ENCODE data around the gene TOR3A. TPM values are rescaled to one million over a fixed set of nuclear protein-coding genes. Genes with fewer than 3 reads are reported as not detected.

Gene TOR3A
- total RNA-seq, 4 donors from 2014 or later: 17.8 to 40.5 (median 31.4) TPM

DNA sequence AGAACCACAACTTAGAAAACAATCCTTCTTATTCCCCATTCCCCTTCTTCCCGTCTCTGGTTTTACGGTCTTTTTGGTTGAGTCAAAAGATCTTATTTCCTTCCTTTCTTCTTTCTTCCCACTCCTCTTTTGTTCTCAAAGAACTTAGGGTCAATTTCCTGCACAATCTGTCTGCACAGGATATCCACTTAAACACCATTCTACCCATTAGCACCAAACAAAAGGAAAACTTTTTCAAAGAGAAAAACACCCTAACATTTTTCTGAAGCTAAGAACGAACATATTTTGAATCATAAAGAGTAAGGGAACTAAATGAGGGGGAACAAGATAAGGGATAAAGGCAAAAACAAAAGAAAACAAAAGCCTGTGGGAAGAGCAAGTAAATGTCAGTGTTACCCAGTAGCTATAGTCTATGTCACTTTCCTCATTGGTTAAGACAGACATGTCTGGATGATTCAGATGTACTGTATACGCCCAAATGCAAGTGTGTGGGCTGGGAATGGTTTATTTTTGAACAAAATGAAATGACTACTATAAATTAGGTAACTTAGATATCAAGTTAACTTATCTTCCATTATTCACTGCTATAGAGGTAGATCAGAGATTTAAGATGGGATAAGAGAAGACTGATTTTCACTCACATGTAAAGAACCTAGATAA, 59.9 kb downstream of the TOR3A start:
- TF ChIP-seq CTCF (IDR thresholded peaks at IDR 0.05): no peak
- TF ChIP-seq POLR2A (IDR thresholded peaks at IDR 0.05): no peak
- TF ChIP-seq EP300 (IDR thresholded peaks at IDR 0.05): no peak
- TF ChIP-seq POLR2AphosphoS5 (IDR thresholded peaks at IDR 0.05): no peak
- H3K27me3 ChIP-seq: no peaks in the 10 kb centered on the region
- H3K9me3 ChIP-seq: no peaks in the 10 kb centered on the region
- no peaks in the 10 kb centered on the region for H3K36me3 ChIP-seq
- WGBS, 2 donors (ENCODE audit: low coverage in 1 of 2): 35 to 64% methylated on average over 4 of the region's 4 CpGs
- no peak overlapping the region for H3K4me3 ChIP-seq
- peaks cover 0 to 34% (median 3%) of the 10 kb centered on the region in 3 donors for H3K4me1 ChIP-seq
- peak overlapping the region in 2 of 4 donors; percentile 20 to 71 for H3K27ac ChIP-seq
- ATAC-seq: no peak

GRCh38 chr1:179142889-179143299, 61.0 kb downstream of the TOR3A start:
- H3K4me1 ChIP-seq: peaks cover 0 to 30% (median 3%) of the 10 kb centered on the region in 3 donors
- WGBS, 2 donors (ENCODE audit: low coverage in 1 of 2): 45 to 52% methylated on average over 2 of the region's 2 CpGs
- ATAC-seq: peak; percentile 91
- H3K9me3 ChIP-seq: no peaks in the 10 kb centered on the region
- H3K36me3 ChIP-seq: peaks cover 0 to 3% of the 10 kb centered on the region in 2 donors
- no peaks in the 10 kb centered on the region for H3K27me3 ChIP-seq
- H3K4me3 ChIP-seq: peak overlapping the region in 1 of 2 donors; percentile 10
- peak in 1 of 2 donors; percentile 14 for TF ChIP-seq POLR2A (IDR thresholded peaks at IDR 0.05)
- TF ChIP-seq POLR2AphosphoS5 (IDR thresholded peaks at IDR 0.05): peak; percentile 44
- no peak for TF ChIP-seq CTCF (IDR thresholded peaks at IDR 0.05)
- peak overlapping the region; percentile 44 to 79 (median 70) for H3K27ac ChIP-seq

GRCh38 chr1:179143322-179143721, 61.5 kb downstream of the TOR3A start:
- peak overlapping the region; percentile 5 to 71 (median 50) for H3K27ac ChIP-seq
- TF ChIP-seq POLR2A (IDR thresholded peaks at IDR 0.05): no peak
- TF ChIP-seq CTCF (IDR thresholded peaks at IDR 0.05): no peak
- no peak for TF ChIP-seq EP300 (IDR thresholded peaks at IDR 0.05)
- no peak for TF ChIP-seq POLR2AphosphoS5 (IDR thresholded peaks at IDR 0.05)
- H3K4me1 ChIP-seq: peaks cover 0 to 26% (median 3%) of the 10 kb centered on the region in 3 donors
- ATAC-seq: peak; percentile 81
- WGBS, 2 donors (ENCODE audit: low coverage in 1 of 2): 37 to 53% methylated on average over 3 of the region's 3 CpGs
- no peak overlapping the region for H3K4me3 ChIP-seq
- no peaks in the 10 kb centered on the region for H3K9me3 ChIP-seq
- H3K36me3 ChIP-seq: peaks cover 0 to 3% of the 10 kb centered on the region in 2 donors
- no peaks in the 10 kb centered on the region for H3K27me3 ChIP-seq

GRCh38 chr1:179144626-179145025, 62.8 kb downstream of the TOR3A start:
- Histone ChIP-seq H3K27me3 (no peaks in the 10 kb centered on the region), H3K27ac (no peak overlapping the region), H3K9me3 (no peaks in the 10 kb centered on the region), H3K4me3 (no peak overlapping the region), H3K36me3 (peaks cover 0 to 3% of the 10 kb centered on the region in 2 donors), H3K4me1 (peaks cover 0 to 23% (median 3%) of the 10 kb centered on the region in 3 donors)
- TF ChIP-seq POLR2A (IDR thresholded peaks at IDR 0.05) (no peak), POLR2AphosphoS5 (IDR thresholded peaks at IDR 0.05) (no peak), EP300 (IDR thresholded peaks at IDR 0.05) (no peak), CTCF (IDR thresholded peaks at IDR 0.05) (no peak)
- WGBS, 2 donors (ENCODE audit: low coverage in 1 of 2): 82 to 100% methylated on average over 1 of the region's 1 CpG
- no peak for ATAC-seq

DNA sequence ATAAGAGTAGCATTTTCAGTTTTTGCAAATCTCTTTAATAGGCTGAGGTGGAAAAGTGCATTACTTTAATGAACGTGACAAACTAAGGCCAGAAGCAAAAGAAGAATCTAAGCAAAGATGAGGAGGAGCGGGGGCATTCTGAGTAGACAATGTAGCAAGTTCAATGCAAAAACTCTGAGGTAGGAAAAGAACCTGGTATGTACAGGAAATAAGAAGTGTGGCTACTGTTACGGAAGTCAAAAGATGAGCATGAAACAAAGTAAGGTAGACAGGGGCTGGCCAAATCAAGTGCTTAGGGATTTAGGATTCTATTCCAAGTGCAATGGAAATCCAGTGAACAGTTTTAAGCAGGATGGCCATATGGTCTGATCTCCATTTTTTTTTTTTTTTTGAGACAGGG, 63.7 kb downstream of the TOR3A start:
- TF ChIP-seq POLR2AphosphoS5 (IDR thresholded peaks at IDR 0.05) (no peak), POLR2A (IDR thresholded peaks at IDR 0.05) (no peak), CTCF (IDR thresholded peaks at IDR 0.05) (no peak), EP300 (IDR thresholded peaks at IDR 0.05) (no peak)
- Histone ChIP-seq H3K4me1 (peaks cover 0 to 18% (median 3%) of the 10 kb centered on the region in 3 donors), H3K27me3 (no peaks in the 10 kb centered on the region), H3K9me3 (no peaks in the 10 kb centered on the region), H3K4me3 (no peak overlapping the region), H3K27ac (no peak overlapping the region), H3K36me3 (peaks cover 0 to 3% of the 10 kb centered on the region in 2 donors)
- no peak for ATAC-seq
- 87 to 88% methylated on average over 3 of the region's 3 CpGs for WGBS, 2 donors (ENCODE audit: low coverage in 1 of 2)
